Activated naive CD4-positive, alpha-beta T cell (primary cell): ENCODE measurements around the gene COQ9.
"Not testable (repeated sequence)": the region's sequence is repeated elsewhere in the genome, so short reads cannot be mapped to it uniquely, and the experiment has no call there.

ENCODE experiments used
- DNase-seq, 4 experiments: peaks; one replicate each; lab custom pipeline; 2025; lab: John Stamatoyannopoulos, UW

The COQ9 gene, protein sequence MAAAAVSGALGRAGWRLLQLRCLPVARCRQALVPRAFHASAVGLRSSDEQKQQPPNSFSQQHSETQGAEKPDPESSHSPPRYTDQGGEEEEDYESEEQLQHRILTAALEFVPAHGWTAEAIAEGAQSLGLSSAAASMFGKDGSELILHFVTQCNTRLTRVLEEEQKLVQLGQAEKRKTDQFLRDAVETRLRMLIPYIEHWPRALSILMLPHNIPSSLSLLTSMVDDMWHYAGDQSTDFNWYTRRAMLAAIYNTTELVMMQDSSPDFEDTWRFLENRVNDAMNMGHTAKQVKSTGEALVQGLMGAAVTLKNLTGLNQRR

GRCh38 chr16:57447186-57447962, at the start of gene COQ9, which contains the start of gene CIAPIN1:
TSS of gene COQ9 (plus strand) at chr16:57447479. CDS start at chr16:57447506, 27 bp downstream.
TSS of gene CIAPIN1 (minus strand) at chr16:57447385. CDS start at chr16:57440928, 6,457 bp downstream.
- DNase-seq, result peak; percentile 73 to 91 (median 82)

- not testable (repeated sequence) for DNase-seq
These were observed 49.8 kb upstream of the COQ9 start for GRCh38 chr16:57397493-57397892.

DNA sequence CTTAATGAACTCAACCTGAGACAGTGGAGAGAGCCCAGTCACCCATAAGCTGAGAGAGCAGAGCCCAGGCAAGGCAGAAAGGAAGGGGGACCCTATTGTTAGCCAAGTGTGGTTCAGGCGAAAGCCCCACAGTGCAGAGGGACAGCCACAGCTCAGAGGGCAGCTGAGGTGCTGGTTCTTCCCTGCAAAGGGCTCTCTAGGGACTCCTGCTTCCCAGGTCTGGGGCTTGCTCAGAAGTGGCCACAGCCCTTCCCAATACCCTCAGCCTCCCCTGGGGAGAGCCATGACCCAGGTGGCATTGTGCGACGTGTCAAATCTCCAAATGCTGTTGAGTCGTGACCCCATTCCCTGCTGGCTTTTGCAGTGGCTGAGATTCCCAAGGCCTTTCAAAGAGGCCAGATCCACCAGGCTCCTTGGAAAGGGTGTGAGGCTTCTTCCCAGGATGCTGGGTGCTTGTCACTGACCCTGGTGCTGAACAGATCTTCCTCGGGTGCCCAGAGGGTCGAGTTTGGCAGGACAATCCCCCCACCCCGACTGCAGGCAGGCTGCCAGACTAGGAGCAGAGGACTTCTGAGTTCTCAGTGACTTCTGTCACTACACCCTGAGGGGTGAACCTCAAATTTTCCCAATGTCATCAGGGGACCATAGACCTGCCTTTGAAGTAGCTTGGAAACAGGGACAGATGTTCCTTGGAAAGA, 45.2 kb upstream of the COQ9 start:
- no peak for DNase-seq

- no peak for DNase-seq
These were observed 43.1 kb upstream of the COQ9 start, which contains the start of gene CCL17 for GRCh38 chr16:57403965-57404817. TSS of gene CCL17 (plus strand) at chr16:57404767. CDS start at chr16:57413933, 9,166 bp downstream.

DNA sequence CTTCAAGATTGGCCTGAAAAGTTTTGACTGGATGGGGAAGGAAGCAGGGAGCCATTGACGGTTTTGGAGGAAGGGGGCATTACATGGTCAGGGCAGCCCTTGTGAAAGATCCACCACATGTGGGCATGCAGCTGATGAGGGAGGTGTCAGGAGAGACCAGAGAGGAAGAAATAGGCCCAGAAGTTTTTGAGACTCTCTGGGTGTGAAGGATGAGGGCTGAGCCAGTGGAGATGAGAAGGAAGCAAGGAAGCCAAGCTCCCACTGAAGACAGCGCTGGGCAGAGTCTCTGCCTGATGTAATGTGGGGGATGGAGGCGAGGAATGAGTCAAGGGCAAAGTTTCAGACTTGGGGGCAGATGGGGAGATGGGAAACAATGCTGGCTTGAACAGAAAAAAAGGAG, 42.2 kb upstream of the COQ9 start:
- no peak for DNase-seq

- DNase-seq, result no peak
These were observed 40.4 kb upstream of the COQ9 start for GRCh38 chr16:57406881-57407280.

GRCh38 chr16:57407521-57408353, 39.5 kb upstream of the COQ9 start:
- DNase-seq, result no peak

DNA sequence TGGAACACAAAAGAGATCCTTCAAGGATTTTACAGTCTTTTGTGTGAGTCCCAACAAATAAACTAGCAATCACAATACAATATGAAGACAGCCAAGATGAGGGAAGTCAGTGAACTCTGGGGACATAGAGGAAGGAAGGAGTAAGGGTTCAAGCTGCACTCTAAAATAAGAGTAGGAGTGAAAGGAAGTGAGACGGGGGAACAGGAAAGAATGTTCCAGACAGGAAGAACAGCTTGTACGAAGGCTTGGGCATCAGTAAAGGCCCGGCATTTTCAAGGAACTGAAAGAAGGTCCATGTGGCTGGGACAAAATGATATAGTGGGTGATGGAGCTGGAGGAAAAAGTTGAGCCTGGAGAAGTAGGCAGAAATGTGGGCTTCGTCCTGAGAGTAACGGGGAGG, 38.2 kb upstream of the COQ9 start:
- no peak for DNase-seq

DNA sequence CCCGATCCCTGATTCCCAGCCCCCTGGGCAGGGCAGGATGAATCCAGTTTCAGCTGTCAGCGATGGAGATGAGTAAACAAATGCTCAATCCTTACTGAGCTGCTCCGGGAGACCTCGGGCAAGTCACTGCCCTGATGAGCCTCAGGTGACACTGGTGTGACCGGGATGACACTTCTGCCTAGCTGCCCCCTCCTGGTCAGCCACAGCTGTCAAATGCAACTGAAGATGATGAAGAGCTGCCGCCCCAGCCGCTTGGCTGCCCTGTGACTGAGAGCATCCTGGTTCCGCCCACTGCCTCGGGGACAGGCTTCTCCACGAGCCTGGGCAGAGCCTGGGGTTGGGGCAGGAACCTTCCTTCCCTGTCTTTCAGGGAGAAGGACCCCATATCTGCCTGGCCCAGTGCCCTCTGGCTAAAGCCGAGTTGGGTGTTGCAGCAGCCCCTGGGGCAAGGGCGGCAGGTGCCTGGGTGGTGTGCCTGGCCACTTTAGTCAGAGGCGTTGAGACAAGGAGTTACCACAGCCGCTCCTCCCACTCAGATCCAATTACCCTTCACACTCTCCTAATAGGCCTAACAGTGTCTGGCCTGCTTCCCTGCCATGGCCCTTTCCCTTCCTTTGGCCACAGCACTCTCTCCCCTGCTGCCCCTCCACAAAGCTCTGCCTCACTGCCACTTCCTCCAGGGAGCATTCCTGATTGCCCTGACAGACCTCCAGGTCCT, 37.2 kb upstream of the COQ9 start:
- DNase-seq, result no peak

DNA sequence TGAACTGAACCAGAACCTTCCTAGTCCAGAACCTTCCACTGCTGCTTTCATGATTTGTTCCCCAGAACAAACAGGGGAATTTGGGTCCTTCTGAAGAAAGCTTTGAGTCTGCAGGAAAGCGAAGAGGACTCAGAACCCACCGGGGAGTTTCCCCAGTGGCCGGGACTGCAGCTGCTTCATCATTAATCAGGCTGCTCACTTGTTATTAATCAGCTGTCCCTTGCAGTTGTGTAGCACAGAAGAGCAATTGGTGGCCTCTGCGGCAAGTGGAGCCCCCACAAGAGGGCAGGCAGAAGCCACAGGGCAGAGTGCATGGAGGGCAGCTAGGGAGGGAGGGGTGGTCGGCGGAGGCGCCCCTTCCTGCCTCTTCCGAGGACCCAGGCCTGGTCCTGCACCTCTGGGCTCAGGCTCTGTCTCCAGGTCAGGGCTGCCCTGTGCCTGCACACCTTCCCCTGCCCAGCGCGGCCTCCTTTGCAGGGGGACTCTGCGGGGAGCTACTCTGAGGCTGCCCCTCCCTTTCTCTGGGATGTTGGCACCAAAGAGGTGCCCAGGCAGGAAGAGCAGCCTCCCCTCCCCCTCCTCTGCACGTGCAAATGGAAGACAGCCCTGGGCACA, 35.8 kb upstream of the COQ9 start:
- DNase-seq, result no peak

DNA sequence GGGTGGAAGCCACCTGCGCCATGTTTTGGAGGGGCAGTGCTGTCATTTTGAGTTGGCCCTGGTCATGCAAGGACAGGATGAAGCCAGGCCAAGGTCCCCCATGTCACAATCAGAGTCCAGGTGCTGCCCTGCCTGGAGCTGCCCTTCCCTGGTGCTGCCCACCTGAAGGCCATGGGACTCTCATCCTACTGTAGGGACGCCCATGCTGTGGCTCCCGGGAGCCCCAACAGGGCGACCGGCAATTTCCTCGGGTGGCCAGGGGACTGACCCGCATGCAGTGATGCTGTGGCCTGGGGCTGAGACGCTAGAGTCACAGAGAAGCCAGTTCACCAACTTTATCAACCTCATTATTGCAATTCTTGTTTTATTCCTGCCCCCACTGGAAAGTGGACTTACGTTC, 34.7 kb upstream of the COQ9 start:
- no peak for DNase-seq

- DNase-seq, result no peak
These were observed 34.0 kb upstream of the COQ9 start for GRCh38 chr16:57413301-57413730.

DNA sequence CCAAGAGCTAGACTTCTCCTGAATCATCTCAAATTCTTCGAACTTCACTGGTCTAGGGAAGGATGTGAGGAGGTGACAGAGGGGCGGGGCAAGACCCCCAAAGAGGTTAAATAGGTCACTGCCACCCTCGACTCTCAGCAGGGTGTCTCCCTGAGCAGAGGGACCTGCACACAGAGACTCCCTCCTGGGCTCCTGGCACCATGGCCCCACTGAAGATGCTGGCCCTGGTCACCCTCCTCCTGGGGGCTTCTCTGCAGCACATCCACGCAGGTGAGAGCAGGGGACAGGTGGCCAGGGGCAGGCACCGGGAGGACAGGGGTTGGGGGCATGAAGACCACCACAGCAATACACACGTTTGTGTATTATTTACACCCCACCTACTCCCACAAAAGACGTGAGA, 33.5 kb upstream of the COQ9 start:
- no peak for DNase-seq

DNA sequence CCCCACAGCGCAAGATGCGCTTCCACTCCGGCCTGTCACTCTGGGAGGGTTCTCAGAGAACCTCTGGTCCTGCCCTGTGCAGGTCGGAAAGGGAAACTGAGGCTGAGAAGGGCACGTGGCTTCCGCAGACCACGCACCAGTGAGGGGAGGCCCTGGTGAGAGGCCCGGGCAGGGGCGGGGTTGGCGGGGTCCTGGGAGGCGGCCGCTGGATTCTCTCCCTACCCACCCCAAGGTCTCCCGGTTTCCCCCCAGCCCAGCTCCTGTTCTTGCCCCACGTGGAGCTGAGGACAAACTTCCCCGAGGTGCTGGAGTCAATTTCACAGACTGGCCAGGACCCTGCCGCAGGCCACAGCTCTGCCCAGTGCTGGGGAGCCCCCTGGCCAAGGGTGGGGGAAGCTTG, 31.2 kb upstream of the COQ9 start:
- DNase-seq, result no peak

- DNase-seq, result no peak
These were observed 27.8 kb upstream of the COQ9 start for GRCh38 chr16:57419506-57419905.

DNA sequence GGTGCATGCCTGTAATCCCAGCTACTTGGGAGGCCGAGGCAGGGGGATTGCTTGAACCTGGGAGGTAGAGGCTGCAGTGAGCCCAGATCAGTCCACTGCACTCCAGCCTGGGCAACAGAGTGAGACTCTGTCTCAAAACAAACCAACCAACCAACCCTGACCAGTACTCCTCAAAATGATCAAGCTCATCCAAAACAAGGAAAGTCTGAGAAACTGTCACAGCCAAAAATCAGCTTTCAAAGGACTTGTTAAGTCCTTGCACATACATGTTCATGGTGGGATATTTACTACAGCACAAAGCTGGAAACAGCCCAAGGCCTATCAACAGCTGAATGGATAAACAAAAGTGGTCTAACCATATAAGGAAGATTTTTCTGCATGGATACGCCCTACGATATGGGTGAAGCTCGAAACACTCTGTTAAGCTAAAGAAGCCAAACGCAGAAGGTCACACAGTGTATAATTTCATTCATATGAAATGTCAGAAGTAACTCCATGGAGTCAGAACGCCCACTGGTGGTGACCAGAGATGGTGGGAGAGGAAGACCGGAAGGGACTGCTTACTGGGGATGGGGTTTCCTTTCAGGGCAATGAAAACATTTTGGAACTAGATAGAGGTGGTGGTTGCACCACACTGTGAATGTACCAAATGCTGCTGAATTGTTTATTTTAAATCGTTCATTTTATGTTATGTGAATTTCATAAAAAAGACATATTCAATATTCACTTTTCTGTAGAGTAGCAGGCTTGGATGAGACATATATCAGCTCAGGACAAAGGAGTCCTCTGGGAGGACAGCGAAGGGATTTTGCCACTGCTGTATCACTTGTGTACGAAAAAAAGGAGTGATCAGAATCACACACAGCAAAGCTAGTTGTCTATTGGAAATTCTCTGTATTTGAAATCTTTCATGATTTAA, 25.0 kb upstream of the COQ9 start:
- DNase-seq, result no peak

DNA sequence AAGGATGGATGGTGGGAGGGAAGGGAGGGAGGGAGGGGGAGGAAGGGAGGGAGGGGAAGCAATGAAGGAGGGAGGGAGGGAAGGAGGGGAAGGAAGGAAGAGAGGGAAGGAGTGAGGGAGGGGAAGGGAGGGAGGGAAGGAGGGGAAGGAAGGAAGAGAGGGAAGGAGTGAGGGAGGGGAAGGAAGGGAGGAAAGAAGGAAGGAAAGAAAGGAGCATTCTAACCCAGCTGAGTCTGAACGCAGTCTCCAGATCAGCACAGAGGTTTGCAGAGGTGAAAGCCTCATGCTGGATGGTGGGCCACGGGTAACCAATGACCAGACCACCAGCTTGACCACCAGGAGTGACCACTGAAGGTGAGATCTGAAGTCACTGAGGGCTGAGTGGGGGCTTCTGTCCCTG, 24.1 kb upstream of the COQ9 start:
- DNase-seq, result no peak

DNA sequence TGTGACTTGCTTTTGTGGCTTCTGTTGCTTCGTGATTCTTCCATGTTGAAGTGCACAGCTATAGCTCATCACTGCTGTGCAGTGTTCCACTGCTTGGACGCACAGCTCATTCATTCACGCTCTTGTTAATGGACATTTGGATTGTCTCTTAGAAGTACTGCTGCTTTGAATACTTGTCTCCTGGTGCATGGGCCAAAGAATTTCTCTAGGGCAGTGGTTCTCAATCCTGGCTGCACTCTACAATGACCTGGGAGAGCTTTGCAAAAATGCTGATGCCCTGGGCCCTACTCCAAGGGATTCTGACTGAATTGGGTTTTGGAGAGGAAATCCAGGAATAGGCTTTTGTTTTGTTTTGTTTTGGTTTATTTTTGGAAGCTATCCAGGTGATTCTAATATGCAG, 22.7 kb upstream of the COQ9 start:
- no peak for DNase-seq

DNA sequence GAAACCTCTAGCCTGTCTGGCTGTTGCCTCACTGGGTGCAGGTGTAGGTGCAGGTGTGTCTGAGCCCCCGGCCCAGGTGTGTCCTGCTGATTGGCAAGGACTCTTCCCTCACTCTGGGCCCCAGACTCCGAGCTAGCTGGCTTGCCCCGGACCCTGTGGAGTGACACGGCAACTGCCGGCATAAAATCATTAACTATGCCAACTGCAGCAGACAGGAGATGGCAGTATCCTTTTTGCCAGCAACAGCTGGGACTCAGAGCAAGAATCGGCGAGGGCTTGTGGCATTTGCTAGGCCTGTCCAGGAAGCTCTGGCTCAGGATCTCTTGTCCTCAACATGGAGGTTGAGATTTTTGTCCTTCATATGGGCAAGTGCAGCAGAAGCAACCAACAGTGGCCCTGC, 20.9 kb upstream of the COQ9 start:
- DNase-seq, result no peak
